ENCODE measurements around the gene RADX.
"Not testable (repeated sequence)": the region's sequence is repeated elsewhere in the genome, so short reads cannot be mapped to it uniquely, and the experiment has no call there.

GRCh38 chrX:106653625-106654024 lies 41.8 kb downstream of the RADX start:
- not testable (repeated sequence) for TF ChIP-seq POLR2AphosphoS5 (IDR thresholded peaks at IDR 0.05; ENCODE audit: borderline replicate concordance, low read depth, low read length); EZH2 (IDR thresholded peaks at IDR 0.05)
